HEK293 (cell line): Measurements from ENCODE around the gene CEMIP2.

Source experiments
- CTCF ChIA-PET: fragments of 350-600 bp; formaldehyde crosslinking; extraction: SDS; loops from one replicate; lab custom pipeline; 2021; ENCODE audit warnings: antibody characterized with exemption; lab: Yijun Ruan, JAX
- POLR2A ChIA-PET: fragments of 300-600 bp; formaldehyde crosslinking; extraction: SDS; loops from one replicate; lab custom pipeline; 2020; ENCODE audit warnings: antibody characterized with exemption, inconsistent platforms; lab: Yijun Ruan, JAX
- H3K27ac ChIP-seq: fragments of 200-500 bp; sonication (Bioruptor generic); 2 replicates; pipeline ENCODE4 v1.5.1; 2014; ENCODE audit warnings: low read depth, low read length, control low read depth, inconsistent platforms; ENCODE audit errors: extremely low read depth
- H3K36me3 ChIP-seq, 2 experiments: fragments of 200-500 bp in 1 of 2; sonication (Bioruptor generic) in 1 of 2; 1 replicate in 1 of 2; 2 replicates in 1 of 2; pipeline ENCODE4 v1.5.1; 2014 to 2017; ENCODE audit warnings: inconsistent platforms in 2 of 2, low read length in 2 of 2; ENCODE audit not compliant: control insufficient read depth in 2 of 2, insufficient read depth in 1 of 2
- H3K4me1 ChIP-seq: fragments of 200-500 bp; sonication (Bioruptor generic); 2 replicates; pipeline ENCODE4 v1.5.1; 2014; ENCODE audit warnings: mild to moderate bottlenecking, low read length, inconsistent platforms; ENCODE audit not compliant: control insufficient read depth, insufficient read depth
- H3K4me3 ChIP-seq: 2 replicates; pipeline ENCODE4 v1.5.1; 2011; ENCODE audit warnings: low read depth, mild to moderate bottlenecking, control low read depth, low read length, moderate library complexity
- H3K9me3 ChIP-seq: fragments of 200-500 bp; sonication (Bioruptor generic); 2 replicates; pipeline ENCODE4 v1.5.1; 2014; ENCODE audit warnings: low read depth, low read length, inconsistent platforms; ENCODE audit not compliant: control insufficient read depth, insufficient read depth
- KLF1 ChIP-seq: fragments of 450-650 bp; formaldehyde crosslinking; IDR thresholded peaks from 2 replicates; pipeline ENCODE4 v1.5.1; 2016; ENCODE audit warnings: missing biosample characterization, missing genetic modification characterization
- MZF1 ChIP-seq: fragments of 450-650 bp; formaldehyde crosslinking; IDR thresholded peaks from 2 replicates; pipeline ENCODE4 v1.5.1; 2017; ENCODE audit warnings: missing biosample characterization, missing genetic modification characterization, borderline replicate concordance
- PBX3 ChIP-seq: sonication (generic); formaldehyde crosslinking; IDR thresholded peaks from 2 replicates; pipeline ENCODE4 v1.8.1; 2022; ENCODE audit warnings: mild to moderate bottlenecking, moderate library complexity, missing genetic modification reagents
- YY2 ChIP-seq: fragments of 450-650 bp; formaldehyde crosslinking; IDR thresholded peaks from 2 replicates; pipeline ENCODE4 v1.5.1; 2016; ENCODE audit warnings: missing biosample characterization, missing genetic modification characterization
- ZBTB10 ChIP-seq: fragments of 450-650 bp; formaldehyde crosslinking; IDR thresholded peaks from 2 replicates; pipeline ENCODE4 v1.5.1; 2016; ENCODE audit warnings: missing biosample characterization, missing genetic modification characterization
- ZBTB21 ChIP-seq: fragments of 450-650 bp; formaldehyde crosslinking; IDR thresholded peaks from 2 replicates; pipeline ENCODE4 v1.5.1; 2017; ENCODE audit warnings: missing biosample characterization, missing genetic modification characterization
- ZNF140 ChIP-seq: fragments of 450-650 bp; formaldehyde crosslinking; IDR thresholded peaks from 2 replicates; pipeline ENCODE4 v1.5.1; 2016; ENCODE audit warnings: missing biosample characterization, missing genetic modification characterization
- ZNF202 ChIP-seq: fragments of 450-650 bp; formaldehyde crosslinking; IDR thresholded peaks from 2 replicates; pipeline ENCODE4 v1.5.1; 2016; ENCODE audit warnings: missing biosample characterization, missing genetic modification characterization, borderline replicate concordance
- ZNF394 ChIP-seq: fragments of 450-650 bp; formaldehyde crosslinking; IDR thresholded peaks from 2 replicates; pipeline ENCODE4 v1.5.1; 2016; ENCODE audit warnings: missing biosample characterization, missing genetic modification characterization, mild to moderate bottlenecking, moderate library complexity, borderline replicate concordance
- ZNF473 ChIP-seq: fragments of 450-650 bp; formaldehyde crosslinking; IDR thresholded peaks from 2 replicates; pipeline ENCODE4 v1.5.1; 2017; ENCODE audit warnings: missing biosample characterization, missing genetic modification characterization
- ZNF549 ChIP-seq: fragments of 450-650 bp; IDR thresholded peaks from 2 replicates; pipeline ENCODE4 v1.5.1; 2018; ENCODE audit warnings: missing biosample characterization, missing genetic modification characterization, mild to moderate bottlenecking, inconsistent platforms, moderate library complexity
- ZNF624 ChIP-seq: fragments of 450-650 bp; formaldehyde crosslinking; IDR thresholded peaks from 2 replicates; pipeline ENCODE4 v1.5.1; 2017; ENCODE audit warnings: missing biosample characterization, missing genetic modification characterization
- ZNF776 ChIP-seq: fragments of 450-650 bp; formaldehyde crosslinking; IDR thresholded peaks from 2 replicates; pipeline ENCODE4 v1.5.0; 2017; ENCODE audit warnings: missing biosample characterization, missing genetic modification characterization, borderline replicate concordance
- ZSCAN23 ChIP-seq: fragments of 450-650 bp; formaldehyde crosslinking; IDR thresholded peaks from 2 replicates; pipeline ENCODE4 v1.5.1; 2016; ENCODE audit warnings: missing biosample characterization, missing genetic modification characterization
- ZSCAN5A ChIP-seq: fragments of 450-650 bp; formaldehyde crosslinking; IDR thresholded peaks from 2 replicates; pipeline ENCODE4 v1.5.1; 2016; ENCODE audit warnings: missing biosample characterization, missing genetic modification characterization
- TF ChIP-seq, protein P1 (sequence below): fragments of 450-650 bp; formaldehyde crosslinking; IDR thresholded peaks from 2 replicates; pipeline ENCODE4 v1.5.1; 2017; ENCODE audit warnings: missing biosample characterization, missing genetic modification characterization

The CEMIP2 gene

GRCh38 chr9:71719088-71719487, 49.2 kb downstream of the CEMIP2 start:
- Histone ChIP-seq H3K9me3 (no peaks in the 10 kb centered on the region), H3K4me1 (no peaks in the 10 kb centered on the region), H3K27ac (no peak overlapping the region), H3K36me3 (peaks cover 0 to 18% of the 10 kb centered on the region in 2 experiments; a peak in 2 of 3 replicates), H3K4me3 (no peak overlapping the region)
- CTCF ChIA-PET, result interaction anchor here (0.7 to 1.3 kb wide), 6 partner anchors 62 to 1234 kb away, joined by 3 to 4 read pairs (median 4); no protein-coding TSS in a partner anchor
- POLR2A ChIA-PET, result no interaction called here
- TF ChIP-seq PBX3 (CRISPR knock-in tag), result no peak
- no peak for TF ChIP-seq ZNF549 (tag by site-specific recombination)
- TF ChIP-seq ZBTB21 (tag by site-specific recombination), result no peak
- no peak for TF ChIP-seq ZNF394
- TF ChIP-seq ZSCAN23, result no peak
- no peak for TF ChIP-seq ZNF473 (tag by site-specific recombination)

GRCh38 chr9:71716138-71716909, 52.0 kb downstream of the CEMIP2 start:
- Histone ChIP-seq H3K4me3 (no peak overlapping the region), H3K36me3 (peaks cover 3 to 27% of the 10 kb centered on the region in 2 experiments), H3K9me3 (no peaks in the 10 kb centered on the region), H3K4me1 (no peaks in the 10 kb centered on the region), H3K27ac (no peak overlapping the region)
- ChIA-PET POLR2A (no interaction called here), CTCF (interaction anchor here (0.6 to 3.6 kb wide), 27 partner anchors 7 to 1630 kb away, joined by 3 to 27 read pairs (median 4); no protein-coding TSS in a partner anchor)
- no peak for TF ChIP-seq MZF1 (tag by site-specific recombination)
- TF ChIP-seq, protein P1, sequence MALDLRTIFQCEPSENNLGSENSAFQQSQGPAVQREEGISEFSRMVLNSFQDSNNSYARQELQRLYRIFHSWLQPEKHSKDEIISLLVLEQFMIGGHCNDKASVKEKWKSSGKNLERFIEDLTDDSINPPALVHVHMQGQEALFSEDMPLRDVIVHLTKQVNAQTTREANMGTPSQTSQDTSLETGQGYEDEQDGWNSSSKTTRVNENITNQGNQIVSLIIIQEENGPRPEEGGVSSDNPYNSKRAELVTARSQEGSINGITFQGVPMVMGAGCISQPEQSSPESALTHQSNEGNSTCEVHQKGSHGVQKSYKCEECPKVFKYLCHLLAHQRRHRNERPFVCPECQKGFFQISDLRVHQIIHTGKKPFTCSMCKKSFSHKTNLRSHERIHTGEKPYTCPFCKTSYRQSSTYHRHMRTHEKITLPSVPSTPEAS (tag by site-specific recombination), result no peak
- TF ChIP-seq KLF1 (tag by site-specific recombination), result no peak
- TF ChIP-seq ZSCAN5A, result no peak
- no peak for TF ChIP-seq ZNF202 (tag by site-specific recombination)
- TF ChIP-seq ZNF624, result no peak
- TF ChIP-seq ZNF776 (tag by site-specific recombination), result no peak
- no peak for TF ChIP-seq YY2

- ChIA-PET POLR2A (no interaction called here), CTCF (no interaction called here)
- TF ChIP-seq ZBTB10 (tag by site-specific recombination) (no peak), ZNF140 (tag by site-specific recombination) (no peak)
- Histone ChIP-seq H3K27ac (no peak overlapping the region), H3K36me3 (peaks cover 3 to 45% of the 10 kb centered on the region in 2 experiments), H3K4me3 (no peak overlapping the region), H3K4me1 (no peaks in the 10 kb centered on the region), H3K9me3 (no peaks in the 10 kb centered on the region)
These were observed 57.5 kb downstream of the CEMIP2 start for GRCh38 chr9:71710856-71711255.
